Adrenal gland (tissue), 5 donors: ENCODE data around the gene PSKH1.
"Not testable (repeated sequence)": the region's sequence is repeated elsewhere in the genome, so short reads cannot be mapped to it uniquely, and the experiment has no call there.

ENCODE experiments used
- POLR2A ChIP-seq, 2 donors: fragments of 450-650 bp; IDR thresholded peaks; one replicate each; pipeline ENCODE4 v1.6.1; 2017; ENCODE audit warnings: antibody characterized with exemption in 2 of 2, mild to moderate bottlenecking in 2 of 2, moderate library complexity in 1 of 2
- TF ChIP-seq, protein P1 (sequence below), 6 experiments: fragments of 450-650 bp in 4 of 6; fragments of 200-600 bp in 2 of 6; sonication (generic) in 1 of 6; IDR thresholded peaks; 1 replicate in 5 of 6; 2 replicates in 1 of 6; pipeline versions ENCODE4 v1.5.1 to v1.8.0; 2016 to 2021; ENCODE audit warnings: antibody characterized with exemption in 6 of 6, mild to moderate bottlenecking in 2 of 6, moderate library complexity in 1 of 6
- donor health status: DM: no; HTN: no; CAD: no.

DNA sequence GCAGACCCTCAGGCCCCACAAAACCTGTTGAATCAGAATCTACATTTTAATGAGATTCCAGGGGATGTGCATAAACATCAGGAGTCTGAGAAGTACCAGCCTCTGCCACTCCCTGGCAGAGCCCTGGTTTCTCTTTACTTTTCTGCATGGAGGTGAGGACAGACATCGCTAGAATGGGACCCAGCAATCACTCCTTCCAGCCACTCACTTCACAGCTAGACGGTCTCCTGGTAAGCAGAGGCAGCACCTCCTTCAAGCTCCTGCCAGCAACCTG is 22.4 kb downstream of the PSKH1 start:
- TF ChIP-seq, protein P1, sequence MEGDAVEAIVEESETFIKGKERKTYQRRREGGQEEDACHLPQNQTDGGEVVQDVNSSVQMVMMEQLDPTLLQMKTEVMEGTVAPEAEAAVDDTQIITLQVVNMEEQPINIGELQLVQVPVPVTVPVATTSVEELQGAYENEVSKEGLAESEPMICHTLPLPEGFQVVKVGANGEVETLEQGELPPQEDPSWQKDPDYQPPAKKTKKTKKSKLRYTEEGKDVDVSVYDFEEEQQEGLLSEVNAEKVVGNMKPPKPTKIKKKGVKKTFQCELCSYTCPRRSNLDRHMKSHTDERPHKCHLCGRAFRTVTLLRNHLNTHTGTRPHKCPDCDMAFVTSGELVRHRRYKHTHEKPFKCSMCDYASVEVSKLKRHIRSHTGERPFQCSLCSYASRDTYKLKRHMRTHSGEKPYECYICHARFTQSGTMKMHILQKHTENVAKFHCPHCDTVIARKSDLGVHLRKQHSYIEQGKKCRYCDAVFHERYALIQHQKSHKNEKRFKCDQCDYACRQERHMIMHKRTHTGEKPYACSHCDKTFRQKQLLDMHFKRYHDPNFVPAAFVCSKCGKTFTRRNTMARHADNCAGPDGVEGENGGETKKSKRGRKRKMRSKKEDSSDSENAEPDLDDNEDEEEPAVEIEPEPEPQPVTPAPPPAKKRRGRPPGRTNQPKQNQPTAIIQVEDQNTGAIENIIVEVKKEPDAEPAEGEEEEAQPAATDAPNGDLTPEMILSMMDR (IDR thresholded peaks at IDR 0.05) = not testable (repeated sequence)
- TF ChIP-seq POLR2A (IDR thresholded peaks at IDR 0.05) = not testable (repeated sequence)
